Islet precursor cell (in vitro differentiated cells): ENCODE data around the gene BCL2.

Experiments
- DNase-seq: peaks from one replicate; pipeline ENCODE4 v3.0.0-alpha.2; 2018

Gene BCL2

DNA sequence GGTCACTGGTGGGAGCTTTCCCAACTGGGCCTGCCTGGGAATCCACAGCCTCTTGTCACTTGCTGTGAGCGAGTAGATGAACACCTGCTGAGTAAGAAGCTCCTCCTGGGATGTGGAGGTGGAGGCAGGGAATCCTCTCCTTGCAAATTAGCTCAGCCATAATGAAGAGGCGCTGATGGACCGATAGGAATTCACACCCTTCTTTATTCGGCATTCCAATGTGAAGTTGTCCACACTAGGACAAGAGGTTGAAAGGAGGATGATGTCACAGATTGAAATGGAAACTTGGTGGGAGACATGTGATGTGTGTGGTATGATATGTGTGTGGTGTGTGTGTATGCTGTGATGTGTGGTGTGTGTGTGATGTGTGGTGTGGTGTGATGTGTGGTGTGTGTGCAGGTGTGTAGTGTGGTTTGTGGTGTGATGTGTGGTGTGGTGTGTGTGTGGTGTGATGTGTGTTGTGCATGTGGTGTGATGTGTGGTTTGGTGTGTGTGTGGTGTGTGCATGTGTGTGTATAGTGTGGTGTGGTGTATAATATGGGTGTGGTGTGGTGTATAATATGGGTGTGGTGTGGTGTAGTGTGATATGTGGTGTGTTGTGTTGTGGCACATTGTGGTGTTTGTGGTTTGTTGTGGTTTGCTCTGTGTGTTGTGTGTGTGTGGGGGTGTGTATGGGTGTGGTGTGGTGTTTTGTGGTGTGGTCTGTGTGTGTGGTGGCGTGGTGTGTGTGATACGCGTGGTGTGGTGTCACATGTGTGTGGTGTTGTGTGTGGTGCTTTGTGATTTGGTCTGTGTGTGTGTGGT is 216.4 kb downstream of the BCL2 start:
- DNase-seq = peak; percentile 36

DNA sequence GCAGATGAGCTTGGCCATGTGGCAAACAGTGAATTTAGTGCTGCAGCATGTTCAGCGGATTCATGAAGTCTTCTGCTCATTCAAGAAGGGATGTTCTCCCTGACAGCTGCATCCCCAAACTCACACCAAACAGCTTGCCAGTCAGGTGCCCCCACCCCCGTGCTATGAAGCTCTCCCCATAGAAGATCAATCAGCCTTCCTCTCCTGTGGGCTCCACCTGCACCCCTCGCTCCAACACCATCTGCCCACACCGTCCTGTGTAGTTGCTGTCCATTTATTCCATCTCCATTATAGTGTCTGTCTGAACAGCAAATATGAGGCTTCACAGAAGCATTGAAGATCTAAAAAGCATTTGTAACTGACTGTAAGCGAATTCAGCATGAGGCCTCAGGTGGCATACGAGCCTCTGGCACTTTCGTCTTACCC is 218.9 kb downstream of the BCL2 start:
- DNase-seq = peak; percentile 4

DNA sequence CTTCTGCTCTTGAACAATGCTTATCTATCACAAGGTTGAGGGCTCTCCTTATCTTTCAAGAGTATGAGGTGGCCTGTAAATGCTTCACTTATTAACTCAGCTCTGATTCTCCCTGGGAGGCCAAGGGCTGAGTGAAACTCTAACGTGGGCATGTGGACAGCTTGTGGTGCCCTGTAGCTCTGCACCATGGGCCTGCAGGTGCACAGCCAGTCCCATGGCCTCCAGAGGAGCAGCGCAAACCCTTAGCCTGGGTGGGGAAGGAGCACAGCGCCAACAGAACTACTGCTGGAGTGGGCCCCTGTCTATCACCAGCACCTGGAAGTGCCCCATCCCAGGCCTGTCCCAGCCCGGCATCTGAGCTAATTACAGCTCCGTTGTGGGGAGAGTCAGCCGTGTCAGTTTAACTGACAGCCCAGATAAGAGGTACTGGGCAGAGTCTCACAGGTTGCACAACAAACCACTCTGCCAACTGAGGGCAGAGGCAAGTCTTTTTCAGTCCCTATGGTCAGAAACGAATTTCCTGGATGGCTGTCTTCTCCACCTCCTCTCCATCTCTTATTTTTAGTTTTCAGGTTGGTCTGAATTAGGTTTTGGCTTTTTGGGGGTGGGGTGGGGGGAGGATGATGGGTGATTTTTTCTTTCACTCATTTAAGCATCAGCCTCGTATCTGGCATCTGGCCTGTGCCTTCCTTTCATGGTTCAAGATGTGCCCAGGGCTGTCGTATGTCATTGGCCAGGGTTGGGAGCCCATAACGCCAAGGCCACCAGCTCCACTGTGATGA is 219.5 kb downstream of the BCL2 start:
- peak; percentile 50 for DNase-seq

DNA sequence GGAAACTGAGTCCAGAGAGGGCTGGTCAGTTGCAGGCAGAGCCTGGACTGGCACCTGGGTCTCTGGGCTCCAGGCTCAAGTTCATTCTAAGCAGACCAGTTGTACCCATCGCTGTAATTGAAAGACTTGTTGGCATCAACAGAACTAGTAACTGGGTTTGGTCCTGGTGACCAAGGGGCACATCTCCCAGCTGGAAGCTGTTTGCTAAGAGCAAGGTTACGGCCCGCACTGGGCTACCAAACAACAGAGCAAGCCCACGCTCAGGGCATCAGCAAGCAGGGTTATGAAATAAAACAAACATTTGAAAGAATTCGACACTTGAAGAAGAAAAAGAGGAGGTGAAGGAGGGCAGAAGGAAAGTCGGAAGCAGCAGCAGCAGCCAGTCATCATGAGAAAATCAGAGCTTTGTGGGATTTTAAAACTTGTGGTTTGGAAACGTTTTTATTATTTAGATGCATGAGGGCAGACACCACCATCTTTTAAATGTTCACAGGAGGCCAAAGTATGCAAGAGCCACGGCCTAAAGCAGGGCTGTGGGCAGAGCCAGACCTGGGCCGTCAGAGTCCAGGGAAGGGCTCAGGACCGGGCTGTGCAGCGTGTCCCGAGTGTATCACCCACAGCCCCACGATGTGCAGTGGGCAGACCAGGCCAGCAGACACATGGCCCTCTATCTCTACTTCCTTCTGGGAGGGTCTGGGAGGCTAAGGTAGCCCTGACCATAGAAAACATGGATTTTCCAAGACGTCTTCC is 220.3 kb downstream of the BCL2 start:
- peak; percentile 12 for DNase-seq

DNA sequence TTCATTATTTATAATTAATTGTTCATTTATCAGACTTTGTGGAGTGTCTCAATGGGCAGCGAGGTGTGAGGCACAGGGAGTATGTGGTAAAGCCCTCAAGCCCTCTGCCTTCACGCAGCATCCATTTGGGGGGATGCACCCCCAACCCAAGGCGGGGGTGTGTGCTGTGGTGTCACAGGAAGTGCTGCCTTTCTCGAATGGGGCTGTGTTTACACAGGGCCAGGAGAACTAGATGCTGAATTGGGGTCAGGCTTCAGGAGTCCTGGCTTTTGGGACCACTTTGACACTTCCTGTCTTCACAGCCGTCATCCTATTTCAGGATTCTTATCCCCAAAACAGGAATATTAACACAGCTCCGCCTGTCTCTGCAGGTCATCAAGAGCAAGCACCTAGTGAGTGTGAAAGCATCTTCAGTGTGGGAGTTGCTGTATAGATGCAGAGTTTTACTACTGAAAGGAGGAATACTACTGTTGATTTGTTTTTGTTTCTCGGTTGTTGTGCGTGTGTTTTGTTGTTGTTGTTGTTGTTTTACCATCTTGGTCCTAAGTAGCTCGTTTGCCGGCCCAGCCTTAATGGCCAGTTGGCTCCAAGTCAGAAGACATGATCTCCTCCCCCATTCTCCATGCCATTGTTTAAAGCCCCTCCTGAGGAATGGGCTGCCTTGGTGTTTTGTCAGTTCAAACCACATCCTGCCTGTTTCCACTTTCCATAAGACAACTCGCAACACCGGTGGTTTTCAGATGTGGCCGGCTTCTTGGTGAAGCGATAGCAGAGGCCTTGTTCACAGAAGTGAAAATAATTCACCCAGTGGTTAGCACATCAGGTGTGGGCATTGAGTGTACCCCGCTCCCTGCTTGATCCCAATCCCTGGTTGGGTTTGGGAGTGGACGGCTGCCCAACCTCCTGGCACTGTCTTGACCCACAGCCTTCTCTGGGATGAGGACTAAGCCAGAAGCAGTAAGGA is 221.3 kb downstream of the BCL2 start:
- peak; percentile 34 for DNase-seq

DNA sequence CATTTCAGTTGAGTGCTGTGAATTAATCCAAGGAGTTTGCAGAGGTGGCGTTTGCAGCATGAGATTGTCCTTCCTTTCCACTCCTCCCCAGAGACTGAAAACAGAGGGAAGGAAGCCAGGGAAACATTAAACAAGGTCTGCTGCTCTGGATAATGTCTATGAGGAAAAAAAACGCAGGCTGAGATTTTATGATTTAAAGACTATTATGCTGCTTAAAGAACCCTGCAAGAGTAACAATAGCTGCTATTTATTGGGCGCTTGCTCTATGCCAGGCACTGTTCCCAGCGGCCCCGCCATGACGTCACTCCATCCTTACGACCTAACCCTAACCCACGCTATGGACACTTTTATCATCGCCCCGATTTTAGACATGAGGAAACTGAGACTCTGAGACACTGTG is 222.4 kb downstream of the BCL2 start:
- DNase-seq = peak; percentile 42

DNA sequence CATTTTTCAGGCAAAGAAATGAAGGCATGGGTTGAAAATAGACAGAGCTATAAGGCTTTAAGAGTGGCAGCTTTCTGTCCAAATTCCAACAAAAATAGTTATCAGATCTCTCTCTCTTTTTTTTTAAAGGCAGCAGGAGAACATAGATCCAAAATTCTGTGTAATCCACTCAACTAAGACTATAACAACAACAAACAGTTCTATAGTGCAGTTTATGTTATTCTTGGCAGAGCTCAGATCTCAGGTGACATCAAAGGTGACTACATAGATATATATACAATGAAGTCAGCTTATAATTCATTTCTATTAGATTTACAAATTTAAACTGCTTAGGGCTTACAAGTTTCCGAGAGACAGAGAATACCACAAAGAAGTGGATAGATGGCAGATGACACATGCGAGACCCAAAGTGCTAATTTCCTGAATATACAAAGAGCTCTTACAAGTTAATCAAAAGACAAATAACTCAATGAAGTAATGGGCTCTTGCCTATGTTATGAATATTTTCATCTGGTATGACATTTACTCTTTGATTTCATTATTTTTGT is 223.2 kb downstream of the BCL2 start:
- no peak for DNase-seq

DNA sequence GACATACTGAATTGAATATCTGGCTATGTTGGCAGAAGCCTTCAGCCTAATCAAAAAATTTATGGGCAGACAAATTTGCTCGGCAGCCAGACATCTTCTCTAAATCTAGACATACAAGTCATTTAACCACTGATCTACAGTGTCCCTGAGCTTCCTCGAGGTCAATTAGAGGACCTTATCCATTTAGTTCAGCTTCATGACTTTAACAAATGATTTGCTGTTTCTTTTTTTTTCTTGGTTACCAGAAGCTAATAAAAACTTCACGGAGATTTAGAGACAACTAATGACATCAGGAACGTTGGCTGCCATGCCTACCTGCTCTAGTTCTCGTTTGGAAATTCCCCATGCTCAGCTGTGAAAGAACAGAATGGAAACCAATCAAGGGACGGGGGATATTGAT is 223.8 kb downstream of the BCL2 start:
- DNase-seq = peak; percentile 6

DNA sequence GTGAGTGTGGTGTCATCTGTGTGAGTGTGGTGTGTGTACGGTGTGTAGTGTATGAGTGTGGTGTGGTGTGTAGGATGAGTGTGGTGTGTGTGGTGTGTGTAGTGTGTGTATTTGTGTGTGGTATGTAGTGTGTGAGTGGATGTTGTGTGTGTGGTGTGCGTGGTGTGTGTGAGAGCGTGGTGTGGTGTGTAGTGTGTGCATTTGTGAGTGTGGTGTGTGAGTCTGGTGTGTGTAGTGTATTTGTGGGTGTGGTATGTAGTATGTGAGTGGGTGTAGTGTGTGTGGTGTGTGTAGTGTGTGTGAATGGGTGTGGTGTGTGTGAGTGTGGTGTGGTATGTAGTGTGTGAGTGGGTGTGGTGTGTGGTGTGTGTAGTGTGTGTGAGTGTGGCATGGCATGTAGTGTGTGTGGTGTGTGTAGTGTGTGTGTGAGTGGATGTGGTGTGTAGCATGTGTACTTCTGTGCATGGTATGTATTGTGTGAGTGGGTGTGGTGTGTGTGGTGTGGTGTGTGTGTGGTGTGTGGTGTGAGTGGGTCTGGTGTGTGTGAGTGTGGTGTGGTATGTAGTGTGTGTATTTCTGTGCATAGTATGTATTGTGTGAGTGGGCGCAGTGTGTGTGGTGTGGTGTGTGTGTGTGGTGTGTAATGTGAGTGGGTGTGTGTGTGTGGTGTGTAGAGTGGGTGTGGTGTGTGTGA is 227.8 kb downstream of the BCL2 start:
- DNase-seq = peak; percentile 12

DNA sequence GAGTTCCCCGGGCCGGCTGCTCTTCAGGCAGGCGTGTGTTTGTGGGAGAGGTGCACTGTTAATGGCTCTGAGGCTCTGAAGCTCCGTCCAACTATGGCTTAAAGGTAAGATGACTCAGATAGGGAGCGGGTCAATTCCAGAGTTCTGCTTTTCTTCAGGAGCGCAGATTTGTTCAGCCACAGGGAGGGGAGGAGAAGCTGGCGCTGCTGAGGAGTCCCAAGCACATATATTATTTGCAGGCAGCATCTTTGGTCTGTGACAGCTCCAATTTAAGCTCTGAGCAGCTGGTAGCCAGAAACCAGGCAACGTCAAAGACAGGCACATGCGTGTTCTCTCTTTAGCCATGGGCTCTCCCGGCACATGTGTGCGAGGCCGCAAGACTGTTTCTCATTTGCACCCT is 229.2 kb downstream of the BCL2 start:
- DNase-seq = peak; percentile 89

DNA sequence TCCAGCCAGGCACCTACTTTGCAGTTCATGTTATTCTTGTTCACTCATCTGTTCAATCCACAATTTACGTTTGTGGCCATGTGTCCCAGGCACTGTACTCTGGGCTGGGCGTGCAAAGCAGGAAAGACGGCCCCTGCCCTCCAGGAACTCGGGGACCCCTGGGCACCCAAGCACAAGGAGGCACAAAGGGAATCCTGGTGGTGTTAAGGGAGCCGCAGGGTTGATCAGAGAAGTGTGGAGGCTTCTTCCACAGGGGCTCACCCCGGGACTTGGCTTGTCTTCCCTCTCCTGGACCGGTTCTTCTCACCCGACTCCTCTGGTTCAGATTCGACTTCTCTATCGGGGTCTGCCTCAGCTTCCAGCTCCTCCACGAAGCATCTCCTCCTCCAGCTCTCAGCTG is 230.5 kb downstream of the BCL2 start:
- peak; percentile 22 for DNase-seq

DNA sequence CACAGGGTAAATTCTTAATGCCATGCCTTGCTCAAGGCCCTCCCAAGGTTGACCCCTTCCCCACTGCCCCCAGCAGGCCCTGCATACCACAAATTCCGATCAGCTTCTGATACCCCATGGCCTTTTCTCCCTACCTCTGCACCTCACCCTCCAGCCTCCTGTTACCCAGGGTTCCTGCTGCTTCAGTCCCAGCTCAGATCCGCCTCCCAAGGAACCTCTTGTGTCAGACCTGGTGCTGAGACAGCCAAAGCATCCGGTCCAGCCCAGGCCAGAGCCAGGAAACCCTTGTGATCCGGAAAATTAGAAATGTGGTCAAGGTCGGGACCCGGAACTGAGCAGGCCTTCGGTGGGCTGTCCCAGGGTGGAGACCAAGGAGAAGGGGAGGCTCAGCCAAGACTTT is 231.3 kb downstream of the BCL2 start:
- DNase-seq = peak; percentile 85

DNA sequence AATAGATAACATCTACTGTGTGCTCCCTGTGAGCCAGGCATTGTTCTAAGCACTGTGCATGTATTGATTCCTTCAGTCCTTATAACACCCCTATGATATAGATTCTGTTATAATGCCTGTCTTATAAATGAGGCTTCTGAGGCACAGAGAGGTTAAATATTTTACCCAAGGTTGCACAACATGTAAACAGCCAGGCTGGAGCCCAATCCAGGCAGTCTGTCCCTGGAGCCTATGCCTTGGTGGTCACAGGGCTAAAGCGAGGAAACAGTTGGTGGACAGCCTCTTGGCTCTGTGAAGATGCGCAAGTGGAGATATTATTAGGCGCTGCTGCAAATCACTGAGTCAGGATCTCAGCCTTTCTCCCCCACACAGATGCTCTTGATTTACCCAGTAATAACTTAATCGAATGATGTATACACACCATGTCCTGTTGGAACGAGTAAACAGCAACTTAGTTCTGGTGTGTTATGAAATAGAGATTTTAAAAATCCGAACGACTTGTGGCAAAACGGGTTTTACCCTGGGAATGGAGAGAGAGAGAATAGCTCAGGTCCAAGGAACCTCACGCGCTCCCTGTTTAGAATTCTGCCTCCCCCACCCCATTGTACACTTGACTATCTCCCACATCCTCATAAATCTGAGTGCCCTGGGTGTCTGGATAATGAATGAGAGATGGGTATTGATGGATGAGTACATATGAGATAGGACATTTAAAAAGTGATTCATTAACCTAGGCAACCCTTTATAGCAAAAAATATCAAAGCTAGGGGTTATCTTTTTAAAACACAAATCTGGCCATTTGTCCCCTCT is 231.9 kb downstream of the BCL2 start:
- DNase-seq = peak; percentile 37

DNA sequence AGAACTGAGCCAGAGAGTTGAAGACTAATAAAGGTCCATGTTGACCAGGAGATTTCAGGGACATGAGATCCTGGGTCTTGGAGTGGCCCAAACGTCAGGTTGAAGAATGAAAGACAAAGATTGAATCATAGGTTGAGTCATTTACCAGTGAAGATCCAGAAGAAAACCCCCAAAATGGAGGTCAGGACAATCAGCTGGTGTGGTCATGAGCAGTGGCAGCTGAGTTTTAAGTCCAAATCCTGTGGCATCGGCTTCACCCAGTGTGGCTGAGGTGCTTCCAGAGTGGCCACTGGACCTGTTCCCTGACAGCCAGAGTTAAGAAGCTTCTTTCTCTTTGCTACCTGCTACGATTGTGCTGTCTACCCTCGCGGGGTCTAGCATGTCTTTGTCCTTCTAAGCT is 234.0 kb downstream of the BCL2 start:
- DNase-seq = peak; percentile 37

DNA sequence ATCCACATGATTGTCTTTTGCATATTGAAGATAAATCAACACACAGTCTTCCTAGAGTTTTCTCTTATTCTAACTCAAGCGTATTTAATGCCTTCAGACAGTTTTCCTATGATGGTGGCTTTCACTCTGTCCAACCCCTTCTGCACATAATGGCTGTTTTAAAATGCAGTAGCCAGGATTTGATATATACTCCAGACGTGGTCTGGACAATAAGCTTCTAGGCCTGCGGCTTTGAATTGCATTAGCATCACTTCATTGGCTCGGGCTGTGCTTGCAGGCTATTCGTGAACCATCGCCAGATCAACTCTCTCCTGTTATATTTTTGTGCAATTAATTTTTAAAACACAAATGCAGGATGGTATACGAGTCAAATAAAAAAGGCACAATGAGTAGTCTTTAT is 235.3 kb downstream of the BCL2 start:
- DNase-seq = no peak

DNA sequence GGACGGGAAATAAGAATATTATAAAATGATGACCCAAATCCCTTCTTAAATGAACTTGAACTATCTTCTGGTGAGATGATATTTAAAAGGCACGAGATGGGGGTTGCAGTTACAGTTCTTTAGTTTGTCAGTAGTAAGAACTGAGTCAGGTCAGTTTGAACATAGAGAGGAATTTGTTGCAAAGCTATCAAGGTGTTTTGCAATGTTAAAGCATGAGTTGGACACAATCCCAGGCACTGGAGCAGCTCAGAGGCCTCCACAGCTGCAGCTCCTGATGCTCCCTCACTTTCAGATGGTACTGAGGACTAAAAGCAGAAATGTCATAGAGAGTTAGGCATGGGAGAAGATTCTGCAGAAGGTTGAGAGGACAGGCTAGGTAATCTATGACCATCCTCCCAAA is 236.0 kb downstream of the BCL2 start:
- no peak for DNase-seq

DNA sequence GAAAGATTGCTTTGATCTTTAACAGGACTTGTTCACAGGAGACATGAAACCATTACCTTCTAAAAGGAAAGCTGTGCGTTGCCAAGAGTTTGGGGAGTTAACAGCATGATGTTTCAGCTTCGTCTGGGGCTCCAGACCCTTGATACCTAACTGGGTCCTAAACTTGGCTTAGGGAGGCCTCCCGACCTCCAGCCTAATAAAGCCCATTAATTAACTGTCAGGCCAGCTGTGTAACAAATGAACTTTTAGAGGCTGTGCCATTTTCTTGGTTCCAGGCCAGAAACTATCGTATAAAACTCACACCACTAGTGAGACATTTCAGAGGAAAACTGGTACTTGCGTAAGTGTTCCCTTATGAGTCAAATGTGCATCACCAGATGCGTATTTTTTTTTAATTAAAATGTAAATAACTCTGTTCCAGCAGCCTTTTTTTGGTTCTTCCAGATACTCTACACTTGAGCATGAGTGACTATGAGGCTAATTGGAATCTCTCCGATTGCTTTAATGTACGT is 236.5 kb downstream of the BCL2 start:
- DNase-seq = no peak

DNA sequence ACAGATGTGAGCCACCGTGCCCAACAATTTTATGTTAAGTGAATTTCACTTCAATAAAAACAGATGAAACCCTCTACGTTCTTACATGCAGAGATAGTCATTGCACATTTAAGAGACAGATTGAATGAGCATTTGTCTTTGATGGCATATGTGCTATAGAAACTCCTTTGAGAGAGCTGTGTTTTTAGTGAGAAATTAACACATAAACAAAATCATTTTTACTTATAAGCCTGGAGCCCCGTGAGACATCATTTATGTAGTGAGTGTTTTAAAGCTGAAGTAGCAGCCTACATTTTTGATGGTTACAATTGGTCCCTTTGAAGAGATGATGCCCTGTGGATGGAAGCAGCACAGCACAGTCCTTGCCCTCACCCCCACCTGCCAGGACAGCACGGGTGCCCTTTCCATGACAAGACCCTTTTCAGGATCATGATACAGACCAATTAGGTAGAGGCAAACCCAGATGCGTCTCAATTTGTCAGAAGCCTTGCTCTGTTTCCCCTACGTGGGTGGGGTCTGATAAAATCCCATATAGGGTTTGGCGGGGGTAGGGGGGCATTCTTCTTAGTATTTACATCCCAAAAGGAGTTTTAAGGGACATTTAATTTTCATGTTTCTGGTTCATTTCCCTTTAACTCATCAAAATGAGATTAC is 237.1 kb downstream of the BCL2 start:
- DNase-seq = no peak

DNA sequence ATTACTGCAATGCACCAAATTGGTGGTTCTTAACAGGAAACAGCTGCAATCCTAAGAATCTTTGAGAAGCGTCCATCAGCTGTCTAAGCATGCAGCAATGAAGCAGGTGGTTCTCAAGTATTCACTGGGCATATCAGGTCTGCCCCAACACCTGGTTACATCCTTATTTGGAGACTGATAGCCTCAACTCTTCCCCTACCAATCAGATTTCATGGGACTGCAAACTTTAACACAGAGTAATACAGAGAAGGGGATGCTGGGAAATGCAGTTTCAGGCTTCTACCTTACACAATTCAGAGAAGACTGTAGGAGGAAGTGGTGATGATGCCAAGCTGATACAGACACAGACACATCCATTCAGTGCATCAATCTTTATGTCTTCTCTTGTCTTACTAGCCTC is 240.5 kb downstream of the BCL2 start:
- no peak for DNase-seq

DNA sequence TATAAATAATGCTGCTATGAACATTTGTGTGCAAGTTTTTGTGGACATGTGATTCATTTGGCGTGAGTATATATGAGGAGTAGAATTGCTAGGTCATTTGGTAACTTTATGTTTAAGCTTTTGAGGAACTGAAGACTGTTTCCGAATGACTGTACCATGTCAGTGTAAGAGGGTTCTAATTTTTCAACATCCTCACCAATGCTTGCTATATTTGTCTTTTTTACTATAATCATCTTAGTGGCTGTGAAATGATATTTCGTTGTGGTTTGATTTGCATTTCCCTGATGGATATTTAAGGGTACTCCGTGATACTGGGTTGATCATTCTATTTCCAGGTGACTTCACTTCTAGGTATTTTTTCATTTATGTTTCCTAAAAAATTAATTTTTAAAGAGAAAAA is 241.1 kb downstream of the BCL2 start:
- DNase-seq = no peak
